RPMI8226 (cell line): ENCODE measurements around the gene SNAP47.

Source experiments
- DNase-seq: peaks from one replicate; pipeline ENCODE4 v3.0.0-alpha.2; 2015

Gene SNAP47

GRCh38 chr1:227805606-227806197, 70.5 kb downstream of the SNAP47 start:
- no peak for DNase-seq

GRCh38 chr1:227808566-227808965, 73.3 kb downstream of the SNAP47 start:
- DNase-seq = no peak

- no peak for DNase-seq
Measured at GRCh38 chr1:227809026-227809425, 73.8 kb downstream of the SNAP47 start.

- no peak for DNase-seq
Measured at GRCh38 chr1:227813962-227814361, 78.7 kb downstream of the SNAP47 start.

GRCh38 chr1:227815468-227816409, 80.5 kb downstream of the SNAP47 start, which contains the start of gene PRSS38:
TSS of gene PRSS38 (plus strand) at chr1:227815675. CDS start at chr1:227815717, 42 bp downstream.
- no peak for DNase-seq

- DNase-seq = peak; percentile 16
Measured at GRCh38 chr1:227816750-227817446, 81.7 kb downstream of the SNAP47 start.

- DNase-seq = no peak
Measured at GRCh38 chr1:227823537-227823936, 88.3 kb downstream of the SNAP47 start.

GRCh38 chr1:227824204-227824603, 89.0 kb downstream of the SNAP47 start:
- DNase-seq = no peak

GRCh38 chr1:227828786-227829185, 93.6 kb downstream of the SNAP47 start:
- DNase-seq = no peak
